HepG2 (cell line): ENCODE results near the gene HLA-DRB1. TPM values are rescaled to one million over a fixed set of nuclear protein-coding genes. Genes with fewer than 3 reads are reported as not detected.

Source experiments
- ATAC-seq: fragments of 200-7000 bp; cut with Tn5 transposase; 3 replicates; pipeline ENCODE4 v1.9.1; 2020; ENCODE audit warnings: mild to moderate bottlenecking, moderate library complexity
- BruUV-seq: library from RNA; stranded (reverse); fragments of 400-500 nt; replicated peaks from 2 replicates; lab custom pipeline; 2021; lab: Mats Ljungman, UMichigan
- CTCF ChIA-PET: fragments of 300-600 bp; formaldehyde crosslinking; extraction: SDS; loops from one replicate; lab custom pipeline; 2021; ENCODE audit warnings: low total read pairs, inconsistent platforms, low intra/inter-chr PET ratio; lab: Yijun Ruan, JAX
- POLR2A ChIA-PET: fragments of 350-600 bp; sonication (Branson Sonifier 250); formaldehyde crosslinking; loops from one replicate; lab custom pipeline; 2020; ENCODE audit warnings: antibody characterized with exemption, inconsistent platforms; lab: Yijun Ruan, JAX
- DNase-seq: peaks from one replicate; pipeline ENCODE4 v3.0.0-alpha.2; 2015; ENCODE audit warnings: low spot score
- FAIRE-seq: peaks from 3 replicates; lab custom pipeline; 2011; peaks lifted over from hg19 to GRCh38; lab: Jason Lieb, UNC
- H2AFZ ChIP-seq: one replicate; pipeline ENCODE4 v1.6.1; 2011; ENCODE audit warnings: low read length, inconsistent platforms
- H3K27ac ChIP-seq: fragments of 300-600 bp; 3 replicates; pipeline ENCODE4 v1.8.0; 2011; ENCODE audit warnings: mixed run types, mild to moderate bottlenecking, mixed read lengths, low read length, inconsistent platforms; ENCODE audit not compliant: insufficient read depth; ENCODE audit errors: extremely low read length
- H3K27me3 ChIP-seq, 2 experiments: fragments of 200-600 bp in 1 of 2; 2 replicates in 1 of 2; 3 replicates in 1 of 2; pipeline versions ENCODE4 v1.6.0 to v1.8.0; 2011; ENCODE audit warnings: low read length in 2 of 2, mild to moderate bottlenecking in 2 of 2, moderate library complexity in 2 of 2, inconsistent platforms in 1 of 2; ENCODE audit not compliant: insufficient read depth in 2 of 2, control insufficient read depth in 1 of 2
- H3K36me3 ChIP-seq, 2 experiments: fragments of 200-600 bp in 1 of 2; replicated peaks in 1 of 2; 2 replicates in 1 of 2; 3 replicates in 1 of 2; pipeline versions ENCODE4 v1.5.1 to v1.8.0; 2011; ENCODE audit warnings: low read length in 2 of 2, inconsistent platforms in 1 of 2; ENCODE audit not compliant: insufficient read depth in 2 of 2, control insufficient read depth in 1 of 2
- H3K4me1 ChIP-seq: 2 replicates; pipeline ENCODE4 v1.5.1; 2012; ENCODE audit warnings: low read length, inconsistent platforms; ENCODE audit not compliant: insufficient read depth
- H3K4me2 ChIP-seq: 2 replicates; pipeline ENCODE4 v1.6.0; 2011; ENCODE audit warnings: low read depth, low read length, inconsistent platforms
- H3K4me3 ChIP-seq, 3 experiments: fragments of 200-600 bp in 1 of 3; sonication (generic), shearing (Covaris generic) in 1 of 3; replicated peaks in 1 of 3; 2 replicates each; pipeline ENCODE4 v1.5.1; 2011 to 2016; ENCODE audit warnings: low read length in 3 of 3, inconsistent platforms in 2 of 3, low read depth in 2 of 3, mild to moderate bottlenecking in 2 of 3, control low read depth in 1 of 3, mixed read lengths in 1 of 3; ENCODE audit not compliant: insufficient read depth in 1 of 3
- H3K79me2 ChIP-seq: one replicate; pipeline ENCODE4 v1.6.1; 2011; ENCODE audit warnings: low read length, inconsistent platforms; ENCODE audit not compliant: insufficient read depth
- H3K9ac ChIP-seq: 2 replicates; pipeline ENCODE4 v1.6.0; 2011; ENCODE audit warnings: mild to moderate bottlenecking, low read depth, low read length, inconsistent platforms; ENCODE audit not compliant: insufficient read depth
- H3K9me3 ChIP-seq: 2 replicates; pipeline ENCODE4 v1.5.1; 2012; ENCODE audit warnings: mild to moderate bottlenecking, low read length
- H4K20me1 ChIP-seq: 2 replicates; pipeline ENCODE4 v1.6.0; 2011; ENCODE audit warnings: inconsistent platforms, mild to moderate bottlenecking, low read length, moderate library complexity; ENCODE audit not compliant: insufficient read depth
- ASH2L ChIP-seq: fragments of 300-600, 200-600 bp; sonication (generic); IDR thresholded peaks from 2 replicates; pipeline ENCODE4 v1.7.0; 2017; ENCODE audit warnings: low read depth, mild to moderate bottlenecking, moderate library complexity, mixed read lengths, low read length; ENCODE audit not compliant: insufficient read length
- ESRRA ChIP-seq: sonication (generic); formaldehyde crosslinking; IDR thresholded peaks from 2 replicates; pipeline ENCODE4 v1.5.1; 2020; ENCODE audit warnings: mild to moderate bottlenecking, low read depth, missing genetic modification reagents
- HDAC6 ChIP-seq: fragments of 200-600 bp; sonication (generic); IDR thresholded peaks from 2 replicates; pipeline ENCODE4 v1.7.0; 2017; ENCODE audit warnings: mild to moderate bottlenecking, antibody characterized with exemption, low read length, low read depth
- PCBP2 ChIP-seq: fragments of 200-400 bp; formaldehyde crosslinking; optimal IDR thresholded peaks from 2 replicates; pipeline ENCODE3; 2018; ENCODE audit warnings: low read length, low read depth; ENCODE audit not compliant: poor library complexity, severe bottlenecking
- RAD21 ChIP-seq: fragments of 450-650 bp; formaldehyde crosslinking; IDR thresholded peaks from 2 replicates; pipeline ENCODE4 v1.5.0; 2020; ENCODE audit warnings: mild to moderate bottlenecking
- RBM39 ChIP-seq: fragments of 200-400 bp; formaldehyde crosslinking; IDR thresholded peaks from one replicate; pipeline ENCODE4 v1.6.1; 2018; ENCODE audit warnings: antibody characterized with exemption, mild to moderate bottlenecking, low read depth, low read length; ENCODE audit not compliant: poor library complexity, severe bottlenecking
- TP53 ChIP-seq: sonication (generic); formaldehyde crosslinking; conservative IDR thresholded peaks from 2 replicates; pipeline ENCODE4 v1.4.0; 2020; ENCODE audit warnings: missing genetic modification reagents
- ZNF143 ChIP-seq: sonication (generic); formaldehyde crosslinking; IDR thresholded peaks from 2 replicates; pipeline ENCODE4 v1.4.0; 2020; ENCODE audit warnings: missing genetic modification reagents
- ZNF251 ChIP-seq: sonication (generic); formaldehyde crosslinking; IDR thresholded peaks from 2 replicates; pipeline ENCODE4 v1.9.0; 2021; ENCODE audit warnings: mild to moderate bottlenecking, missing genetic modification reagents
- ZNF761 ChIP-seq: sonication (generic); formaldehyde crosslinking; conservative IDR thresholded peaks from 2 replicates; pipeline ENCODE4 v1.4.0; 2020; ENCODE audit warnings: mild to moderate bottlenecking, missing genetic modification reagents
- WGBS: methylation state at CpG from one replicate; pipeline ENCODE4 v1.1.6; 2017; ENCODE audit warnings: low lambda C conversion rate; 5-methylcytosine and 5-hydroxymethylcytosine counted together
- in situ Hi-C: cut with HindIII; loops from 2 replicates; pipeline ENCODE4 v1.10.0; 2017; ENCODE audit warnings: low pct_unique_long_range_greater_than_20kb; ENCODE audit not compliant: extremely low pct_ligation_motif_present
- intact Hi-C: fragments of 100-400 bp; cut with micrococcal nuclease; formaldehyde crosslinking; loops from one replicate; pipeline ENCODE4 v1.10.0; 2022; ENCODE audit not compliant: unreplicated experiment
- polyA plus RNA-seq, 8 experiments: library from polyadenylated mRNA; depleted of rRNA in 3 of 8; stranded (reverse) in 7 of 8; unstranded in 1 of 8; fragments of >200 nt; fragmentation: Illumina TruSeq in 4 of 8; extraction: Trizol in 4 of 8; gene quantifications; 2 replicates each; pipeline versions ENCODE4 v1.2.1 to v1.2.3, GENCODE V29; 2011 to 2016; ENCODE audit warnings: low read depth in 4 of 8, missing spikeins in 1 of 8, mixed read lengths in 1 of 8; ENCODE audit not compliant: insufficient read depth in 1 of 8
- total RNA-seq, 5 experiments: library from RNA; depleted of rRNA; stranded (reverse); fragments of >200 nt; fragmentation: Illumina TruSeq; extraction: Trizol; gene quantifications; 2 replicates each; pipeline ENCODE4 v1.2.3, GENCODE V29; 2016; ENCODE audit warnings: low read depth in 1 of 5
- TF ChIP-seq, protein P1 (sequence below): sonication (generic); formaldehyde crosslinking; IDR thresholded peaks from 2 replicates; pipeline ENCODE4 v1.4.0; 2020; ENCODE audit warnings: missing genetic modification reagents
- TF ChIP-seq, protein P2 (sequence below): IDR thresholded peaks from 2 replicates; pipeline ENCODE4 v1.6.1; 2016; ENCODE audit warnings: low read depth, control low read depth
- TF ChIP-seq, protein P3 (sequence below): sonication (generic); formaldehyde crosslinking; IDR thresholded peaks from 2 replicates; pipeline ENCODE4 v1.5.0; 2020; ENCODE audit warnings: mild to moderate bottlenecking, missing genetic modification reagents, moderate library complexity
- TF ChIP-seq, protein P4 (sequence below): sonication (generic); formaldehyde crosslinking; IDR thresholded peaks from 2 replicates; pipeline ENCODE4 v1.4.0; 2020; ENCODE audit warnings: missing genetic modification reagents

Gene HLA-DRB1
- total and polyA plus RNA-seq, 2 of the 13 experiments (the other 11 are each of a cell fraction or from before 2014, with no cell fraction given), result 0.09 TPM; not detected in 1

DNA sequence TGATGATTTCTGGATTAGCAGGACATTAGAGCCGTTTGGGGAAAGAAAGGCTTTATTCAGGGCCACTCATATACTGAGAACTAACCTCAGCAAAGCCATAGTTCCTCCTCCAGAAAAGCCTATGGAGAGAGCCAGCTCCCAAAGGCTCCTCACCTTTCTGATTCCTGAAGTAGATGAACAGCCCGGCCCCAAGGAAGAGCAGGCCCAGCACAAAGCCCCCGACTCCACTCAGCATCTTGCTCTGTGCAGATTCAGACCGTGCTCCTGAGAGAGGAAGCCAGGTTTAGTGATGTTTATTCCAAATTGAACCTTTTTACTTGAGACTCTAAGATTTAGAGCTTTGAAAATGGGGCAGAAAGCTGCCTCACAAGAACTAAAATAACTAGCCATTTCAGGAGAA is 9.1 kb downstream of the HLA-DRB1 start:
- no peaks in the 10 kb centered on the region for H4K20me1 ChIP-seq
- no peak overlapping the region for H3K27ac ChIP-seq
- TF ChIP-seq ASH2L (no peak), ZNF251 (CRISPR knock-in tag) (no peak), ZNF761 (no peak), HDAC6 (no peak), RBM39 (no peak), PCBP2 (no peak), TP53 (CRISPR knock-in tag) (no peak), ESRRA (no peak), ZNF143 (CRISPR knock-in tag) (no peak), RAD21 (CRISPR knock-in tag) (no peak)
- TF ChIP-seq, protein P1, sequence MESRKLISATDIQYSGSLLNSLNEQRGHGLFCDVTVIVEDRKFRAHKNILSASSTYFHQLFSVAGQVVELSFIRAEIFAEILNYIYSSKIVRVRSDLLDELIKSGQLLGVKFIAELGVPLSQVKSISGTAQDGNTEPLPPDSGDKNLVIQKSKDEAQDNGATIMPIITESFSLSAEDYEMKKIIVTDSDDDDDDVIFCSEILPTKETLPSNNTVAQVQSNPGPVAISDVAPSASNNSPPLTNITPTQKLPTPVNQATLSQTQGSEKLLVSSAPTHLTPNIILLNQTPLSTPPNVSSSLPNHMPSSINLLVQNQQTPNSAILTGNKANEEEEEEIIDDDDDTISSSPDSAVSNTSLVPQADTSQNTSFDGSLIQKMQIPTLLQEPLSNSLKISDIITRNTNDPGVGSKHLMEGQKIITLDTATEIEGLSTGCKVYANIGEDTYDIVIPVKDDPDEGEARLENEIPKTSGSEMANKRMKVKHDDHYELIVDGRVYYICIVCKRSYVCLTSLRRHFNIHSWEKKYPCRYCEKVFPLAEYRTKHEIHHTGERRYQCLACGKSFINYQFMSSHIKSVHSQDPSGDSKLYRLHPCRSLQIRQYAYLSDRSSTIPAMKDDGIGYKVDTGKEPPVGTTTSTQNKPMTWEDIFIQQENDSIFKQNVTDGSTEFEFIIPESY (CRISPR knock-in tag), result no peak
- TF ChIP-seq, protein P2, sequence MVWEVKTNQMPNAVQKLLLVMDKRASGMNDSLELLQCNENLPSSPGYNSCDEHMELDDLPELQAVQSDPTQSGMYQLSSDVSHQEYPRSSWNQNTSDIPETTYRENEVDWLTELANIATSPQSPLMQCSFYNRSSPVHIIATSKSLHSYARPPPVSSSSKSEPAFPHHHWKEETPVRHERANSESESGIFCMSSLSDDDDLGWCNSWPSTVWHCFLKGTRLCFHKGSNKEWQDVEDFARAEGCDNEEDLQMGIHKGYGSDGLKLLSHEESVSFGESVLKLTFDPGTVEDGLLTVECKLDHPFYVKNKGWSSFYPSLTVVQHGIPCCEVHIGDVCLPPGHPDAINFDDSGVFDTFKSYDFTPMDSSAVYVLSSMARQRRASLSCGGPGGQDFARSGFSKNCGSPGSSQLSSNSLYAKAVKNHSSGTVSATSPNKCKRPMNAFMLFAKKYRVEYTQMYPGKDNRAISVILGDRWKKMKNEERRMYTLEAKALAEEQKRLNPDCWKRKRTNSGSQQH, result no peak
- TF ChIP-seq, protein P3, sequence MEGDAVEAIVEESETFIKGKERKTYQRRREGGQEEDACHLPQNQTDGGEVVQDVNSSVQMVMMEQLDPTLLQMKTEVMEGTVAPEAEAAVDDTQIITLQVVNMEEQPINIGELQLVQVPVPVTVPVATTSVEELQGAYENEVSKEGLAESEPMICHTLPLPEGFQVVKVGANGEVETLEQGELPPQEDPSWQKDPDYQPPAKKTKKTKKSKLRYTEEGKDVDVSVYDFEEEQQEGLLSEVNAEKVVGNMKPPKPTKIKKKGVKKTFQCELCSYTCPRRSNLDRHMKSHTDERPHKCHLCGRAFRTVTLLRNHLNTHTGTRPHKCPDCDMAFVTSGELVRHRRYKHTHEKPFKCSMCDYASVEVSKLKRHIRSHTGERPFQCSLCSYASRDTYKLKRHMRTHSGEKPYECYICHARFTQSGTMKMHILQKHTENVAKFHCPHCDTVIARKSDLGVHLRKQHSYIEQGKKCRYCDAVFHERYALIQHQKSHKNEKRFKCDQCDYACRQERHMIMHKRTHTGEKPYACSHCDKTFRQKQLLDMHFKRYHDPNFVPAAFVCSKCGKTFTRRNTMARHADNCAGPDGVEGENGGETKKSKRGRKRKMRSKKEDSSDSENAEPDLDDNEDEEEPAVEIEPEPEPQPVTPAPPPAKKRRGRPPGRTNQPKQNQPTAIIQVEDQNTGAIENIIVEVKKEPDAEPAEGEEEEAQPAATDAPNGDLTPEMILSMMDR, result no peak
- TF ChIP-seq, protein P4, sequence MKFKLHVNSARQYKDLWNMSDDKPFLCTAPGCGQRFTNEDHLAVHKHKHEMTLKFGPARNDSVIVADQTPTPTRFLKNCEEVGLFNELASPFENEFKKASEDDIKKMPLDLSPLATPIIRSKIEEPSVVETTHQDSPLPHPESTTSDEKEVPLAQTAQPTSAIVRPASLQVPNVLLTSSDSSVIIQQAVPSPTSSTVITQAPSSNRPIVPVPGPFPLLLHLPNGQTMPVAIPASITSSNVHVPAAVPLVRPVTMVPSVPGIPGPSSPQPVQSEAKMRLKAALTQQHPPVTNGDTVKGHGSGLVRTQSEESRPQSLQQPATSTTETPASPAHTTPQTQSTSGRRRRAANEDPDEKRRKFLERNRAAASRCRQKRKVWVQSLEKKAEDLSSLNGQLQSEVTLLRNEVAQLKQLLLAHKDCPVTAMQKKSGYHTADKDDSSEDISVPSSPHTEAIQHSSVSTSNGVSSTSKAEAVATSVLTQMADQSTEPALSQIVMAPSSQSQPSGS, result no peak
- no peak overlapping the region for H3K9ac ChIP-seq
- DNase-seq (no peak), FAIRE-seq (peak; percentile 26), ATAC-seq (no peak)
- H3K36me3 ChIP-seq, result no peaks in the 10 kb centered on the region
- H3K9me3 ChIP-seq, result no peaks in the 10 kb centered on the region
- WGBS, result 12% methylated on average over 4 of the region's 4 CpGs
- H3K4me1 ChIP-seq, result no peaks in the 10 kb centered on the region
- H2AFZ ChIP-seq, result no peak overlapping the region
- H3K4me3 ChIP-seq, result no peak overlapping the region
- H3K27me3 ChIP-seq, result peaks cover 0 to 9% of the 10 kb centered on the region in 2 experiments; a peak in 1 of 5 replicates
- no peaks in the 10 kb centered on the region for H3K79me2 ChIP-seq
- POLR2A ChIA-PET, result no interaction called here
- BruUV-seq, result no TSS peak
- in situ Hi-C loops (no loop called here), intact Hi-C loops (no loop called here)
- CTCF ChIA-PET, result no interaction called here
- H3K4me2 ChIP-seq, result no peak overlapping the region
